SK-N-SH (cell line): ENCODE results near the gene ARMC3.
"Not testable (repeated sequence)": the region's sequence is repeated elsewhere in the genome, so short reads cannot be mapped to it uniquely, and the experiment has no call there.

Source experiments
- CHD2 ChIP-seq: fragments of 150-350 bp; IDR thresholded peaks from 2 replicates; pipeline ENCODE4 v1.6.1; 2018; ENCODE audit warnings: low read length; ENCODE audit not compliant: partially characterized antibody
- EP300 ChIP-seq, 2 experiments: IDR thresholded peaks; 2 replicates each; pipeline versions ENCODE4 v1.4.0 to v1.6.1; 2012; ENCODE audit warnings: borderline replicate concordance in 1 of 2, low read depth in 1 of 2, low read length in 1 of 2
- EZH2phosphoT487 ChIP-seq: fragments of 200-600 bp; sonication (generic); IDR thresholded peaks from 2 replicates; pipeline ENCODE4 v1.6.1; 2017; ENCODE audit warnings: low read depth, mixed run types, mild to moderate bottlenecking, antibody characterized with exemption, moderate library complexity, borderline replicate concordance
- FOXM1 ChIP-seq: IDR thresholded peaks from 2 replicates; pipeline ENCODE4 v1.4.0; 2012; ENCODE audit warnings: low read depth, mild to moderate bottlenecking
- GATA2 ChIP-seq: sonication (generic); formaldehyde crosslinking; IDR thresholded peaks from 2 replicates; pipeline ENCODE4 v1.5.0; 2020; ENCODE audit warnings: mild to moderate bottlenecking, missing genetic modification reagents
- MXI1 ChIP-seq: IDR thresholded peaks from 2 replicates; pipeline ENCODE4 v1.6.1; 2012; ENCODE audit warnings: mild to moderate bottlenecking, low read depth, low read length, improper control_type of control experiment
- NRF1 ChIP-seq: IDR thresholded peaks from 2 replicates; pipeline ENCODE4 v1.6.1; 2012; ENCODE audit warnings: low read depth, mild to moderate bottlenecking, low read length
- POLR2AphosphoS5 ChIP-seq: IDR thresholded peaks from 2 replicates; pipeline ENCODE4 v1.6.1; 2012; ENCODE audit warnings: low read depth, low read length
- RCOR1 ChIP-seq: fragments of 150-350 bp; IDR thresholded peaks from 2 replicates; pipeline ENCODE4 v1.6.1; 2017; ENCODE audit warnings: antibody characterized with exemption, low read length
- REST ChIP-seq: IDR thresholded peaks from 2 replicates; pipeline ENCODE4 v1.6.1; 2012; ENCODE audit warnings: mild to moderate bottlenecking, low read depth, low read length, moderate library complexity
- RFX5 ChIP-seq: IDR thresholded peaks from 2 replicates; pipeline ENCODE4 v1.6.1; 2012; ENCODE audit warnings: mild to moderate bottlenecking, improper control_type of control experiment, low read length
- TF ChIP-seq, protein P1 (sequence below): fragments of 200-600 bp; sonication (generic); IDR thresholded peaks from 2 replicates; pipeline ENCODE4 v1.6.1; 2017; ENCODE audit warnings: antibody characterized with exemption, mild to moderate bottlenecking, moderate library complexity
- TF ChIP-seq, protein P2 (sequence below): fragments of 150-350 bp; IDR thresholded peaks from 2 replicates; pipeline ENCODE4 v1.6.1; 2017; ENCODE audit warnings: antibody characterized with exemption, low read length, low read depth, borderline replicate concordance

- not testable (repeated sequence) for TF ChIP-seq GATA2 (CRISPR knock-in tag); MXI1; EZH2phosphoT487; RCOR1; CHD2; EP300 (IDR thresholded peaks at IDR 0.05; ENCODE audit: borderline replicate concordance in 1 of 2, low read depth in 1 of 2, low read length in 1 of 2); POLR2AphosphoS5; NRF1; REST; RFX5; FOXM1
- TF ChIP-seq, protein P1, sequence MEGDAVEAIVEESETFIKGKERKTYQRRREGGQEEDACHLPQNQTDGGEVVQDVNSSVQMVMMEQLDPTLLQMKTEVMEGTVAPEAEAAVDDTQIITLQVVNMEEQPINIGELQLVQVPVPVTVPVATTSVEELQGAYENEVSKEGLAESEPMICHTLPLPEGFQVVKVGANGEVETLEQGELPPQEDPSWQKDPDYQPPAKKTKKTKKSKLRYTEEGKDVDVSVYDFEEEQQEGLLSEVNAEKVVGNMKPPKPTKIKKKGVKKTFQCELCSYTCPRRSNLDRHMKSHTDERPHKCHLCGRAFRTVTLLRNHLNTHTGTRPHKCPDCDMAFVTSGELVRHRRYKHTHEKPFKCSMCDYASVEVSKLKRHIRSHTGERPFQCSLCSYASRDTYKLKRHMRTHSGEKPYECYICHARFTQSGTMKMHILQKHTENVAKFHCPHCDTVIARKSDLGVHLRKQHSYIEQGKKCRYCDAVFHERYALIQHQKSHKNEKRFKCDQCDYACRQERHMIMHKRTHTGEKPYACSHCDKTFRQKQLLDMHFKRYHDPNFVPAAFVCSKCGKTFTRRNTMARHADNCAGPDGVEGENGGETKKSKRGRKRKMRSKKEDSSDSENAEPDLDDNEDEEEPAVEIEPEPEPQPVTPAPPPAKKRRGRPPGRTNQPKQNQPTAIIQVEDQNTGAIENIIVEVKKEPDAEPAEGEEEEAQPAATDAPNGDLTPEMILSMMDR, result not testable (repeated sequence)
- TF ChIP-seq, protein P2, sequence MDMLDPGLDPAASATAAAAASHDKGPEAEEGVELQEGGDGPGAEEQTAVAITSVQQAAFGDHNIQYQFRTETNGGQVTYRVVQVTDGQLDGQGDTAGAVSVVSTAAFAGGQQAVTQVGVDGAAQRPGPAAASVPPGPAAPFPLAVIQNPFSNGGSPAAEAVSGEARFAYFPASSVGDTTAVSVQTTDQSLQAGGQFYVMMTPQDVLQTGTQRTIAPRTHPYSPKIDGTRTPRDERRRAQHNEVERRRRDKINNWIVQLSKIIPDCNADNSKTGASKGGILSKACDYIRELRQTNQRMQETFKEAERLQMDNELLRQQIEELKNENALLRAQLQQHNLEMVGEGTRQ, result not testable (repeated sequence)
Measured at GRCh38 chr10:23064813-23065114, 136.9 kb downstream of the ARMC3 start.
